Fibroblast of skin of left biceps (primary cell): ENCODE data around the gene TIMM23.
"Not testable (repeated sequence)": the region's sequence is repeated elsewhere in the genome, so short reads cannot be mapped to it uniquely, and the experiment has no call there.

Experiments used
- DNase-seq, 2 experiments: peaks; one replicate each; pipeline ENCODE4 v3.0.0-alpha.2; 2013; ENCODE audit warnings: low read depth in 2 of 2

Gene TIMM23

GRCh38 chr10:45972106-45972812 is at the start of gene TIMM23:
Gene TIMM23, plus strand, starts transcription at chr10:45972489. Its CDS starts 136 bp downstream, at chr10:45972625.
- DNase-seq: peak; percentile 49 to 53

- DNase-seq: not testable (repeated sequence)
Measured at GRCh38 chr10:45926790-45927189, 45.5 kb upstream of the TIMM23 start.

- not testable (repeated sequence) for DNase-seq
Measured at GRCh38 chr10:45931305-45931704, 41.0 kb upstream of the TIMM23 start.

GRCh38 chr10:45934788-45935187 is 37.5 kb upstream of the TIMM23 start:
- DNase-seq: not testable (repeated sequence)

GRCh38 chr10:45939176-45939697 is 33.1 kb upstream of the TIMM23 start:
- not testable (repeated sequence) for DNase-seq

GRCh38 chr10:45941196-45941595 is 31.1 kb upstream of the TIMM23 start:
- DNase-seq: not testable (repeated sequence)

- DNase-seq: not testable (repeated sequence)
Measured at GRCh38 chr10:45945476-45945875, 26.8 kb upstream of the TIMM23 start.

- not testable (repeated sequence) for DNase-seq
Measured at GRCh38 chr10:45947363-45947762, 24.9 kb upstream of the TIMM23 start.

- not testable (repeated sequence) for DNase-seq
Measured at GRCh38 chr10:45948801-45949200, 23.5 kb upstream of the TIMM23 start.

GRCh38 chr10:45954367-45954766 is 17.9 kb upstream of the TIMM23 start:
- DNase-seq: not testable (repeated sequence)

GRCh38 chr10:45956634-45957033 is 15.7 kb upstream of the TIMM23 start:
- not testable (repeated sequence) for DNase-seq

GRCh38 chr10:45957928-45958327 is 14.4 kb upstream of the TIMM23 start:
- DNase-seq: not testable (repeated sequence)

- not testable (repeated sequence) for DNase-seq
Measured at GRCh38 chr10:45962686-45963452, 9.4 kb upstream of the TIMM23 start.

- DNase-seq: not testable (repeated sequence)
Measured at GRCh38 chr10:45971019-45971418, 1.3 kb upstream of the TIMM23 start.

GRCh38 chr10:45971742-45972105 is 565 bp upstream of the TIMM23 start:
- not testable (repeated sequence) for DNase-seq

- not testable (repeated sequence) for DNase-seq
Measured at GRCh38 chr10:45972813-45973169, 502 bp downstream of the TIMM23 start.

GRCh38 chr10:45974041-45974440 is 1.8 kb downstream of the TIMM23 start:
- not testable (repeated sequence) for DNase-seq

- not testable (repeated sequence) for DNase-seq
Measured at GRCh38 chr10:45978554-45978953, 6.3 kb downstream of the TIMM23 start.

- DNase-seq: not testable (repeated sequence)
Measured at GRCh38 chr10:45981367-45981766, 9.1 kb downstream of the TIMM23 start.

- DNase-seq: peak; percentile 6 to 10
Measured at GRCh38 chr10:45983538-45984186, 11.4 kb downstream of the TIMM23 start.

- not testable (repeated sequence) for DNase-seq
Measured at GRCh38 chr10:45984473-45984872, 12.2 kb downstream of the TIMM23 start.

- DNase-seq: not testable (repeated sequence)
Measured at GRCh38 chr10:45985590-45985989, 13.3 kb downstream of the TIMM23 start.
